ENCODE data around the gene CALU. TPM values are rescaled to one million over a fixed set of nuclear protein-coding genes. Genes with fewer than 3 reads are reported as not detected.

The CALU gene
- total RNA-seq, 1 donor from 2014 or later = 210 TPM

DNA sequence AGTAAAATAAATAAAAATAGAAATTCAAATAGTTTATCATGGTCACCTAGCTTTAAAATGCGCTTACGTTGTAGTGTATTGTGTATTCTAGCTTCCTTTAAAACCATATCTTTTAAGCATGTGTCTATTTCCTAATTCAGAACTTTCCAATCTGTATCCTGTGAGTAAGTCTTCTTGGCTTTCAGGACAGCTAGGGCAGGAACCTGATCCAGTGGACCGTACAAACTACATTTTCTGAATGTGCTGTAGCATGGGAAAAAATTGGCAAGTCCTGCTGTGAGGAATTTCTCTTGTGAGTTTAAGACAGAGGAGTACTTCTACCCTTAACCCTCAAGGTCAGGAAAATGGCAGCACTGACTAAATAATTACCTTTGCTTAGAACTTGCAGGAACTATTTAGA, 24.4 kb downstream of the CALU start:
- Histone ChIP-seq H3K27me3 (ENCODE audit: control insufficient read depth, insufficient read depth, low read length) (no peaks in the 10 kb centered on the region), H3K36me3 (ENCODE audit: control insufficient read depth, insufficient read depth, low read length) (peaks cover 1% of the 10 kb centered on the region), H3K4me3 (ENCODE audit: low read depth, low read length) (no peak overlapping the region)
- DNase-seq (ENCODE audit: low read depth) = no peak
- TF ChIP-seq, protein P1, sequence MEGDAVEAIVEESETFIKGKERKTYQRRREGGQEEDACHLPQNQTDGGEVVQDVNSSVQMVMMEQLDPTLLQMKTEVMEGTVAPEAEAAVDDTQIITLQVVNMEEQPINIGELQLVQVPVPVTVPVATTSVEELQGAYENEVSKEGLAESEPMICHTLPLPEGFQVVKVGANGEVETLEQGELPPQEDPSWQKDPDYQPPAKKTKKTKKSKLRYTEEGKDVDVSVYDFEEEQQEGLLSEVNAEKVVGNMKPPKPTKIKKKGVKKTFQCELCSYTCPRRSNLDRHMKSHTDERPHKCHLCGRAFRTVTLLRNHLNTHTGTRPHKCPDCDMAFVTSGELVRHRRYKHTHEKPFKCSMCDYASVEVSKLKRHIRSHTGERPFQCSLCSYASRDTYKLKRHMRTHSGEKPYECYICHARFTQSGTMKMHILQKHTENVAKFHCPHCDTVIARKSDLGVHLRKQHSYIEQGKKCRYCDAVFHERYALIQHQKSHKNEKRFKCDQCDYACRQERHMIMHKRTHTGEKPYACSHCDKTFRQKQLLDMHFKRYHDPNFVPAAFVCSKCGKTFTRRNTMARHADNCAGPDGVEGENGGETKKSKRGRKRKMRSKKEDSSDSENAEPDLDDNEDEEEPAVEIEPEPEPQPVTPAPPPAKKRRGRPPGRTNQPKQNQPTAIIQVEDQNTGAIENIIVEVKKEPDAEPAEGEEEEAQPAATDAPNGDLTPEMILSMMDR (IDR thresholded peaks at IDR 0.05; ENCODE audit: insufficient read depth, low read length, poor library complexity, severe bottlenecking) = no peak

DNA sequence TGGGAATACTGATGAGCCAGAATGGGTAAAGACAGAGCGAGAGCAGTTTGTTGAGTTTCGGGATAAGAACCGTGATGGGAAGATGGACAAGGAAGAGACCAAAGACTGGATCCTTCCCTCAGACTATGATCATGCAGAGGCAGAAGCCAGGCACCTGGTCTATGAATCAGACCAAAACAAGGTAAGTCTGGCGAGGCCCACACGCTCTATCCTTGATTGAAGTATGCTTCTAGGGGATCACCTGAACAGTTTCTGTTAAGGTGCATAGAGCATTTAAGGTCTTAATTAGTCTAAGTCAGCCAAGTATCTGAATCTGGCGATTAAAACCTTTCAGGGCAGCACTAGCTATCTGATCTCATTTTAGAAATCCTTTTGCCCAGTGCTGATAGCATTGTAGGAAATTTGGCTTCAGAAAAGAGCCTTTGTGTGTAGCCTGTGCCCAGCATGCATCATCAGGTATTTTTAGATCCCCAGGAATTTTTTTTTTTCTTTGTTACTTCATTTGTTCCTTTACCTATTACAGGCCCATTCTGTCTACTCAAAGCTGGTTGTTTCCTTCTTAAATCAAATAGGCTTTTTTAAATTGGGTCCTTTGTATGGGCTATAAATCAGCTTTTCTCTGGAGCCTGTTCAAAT, 28.4 kb downstream of the CALU start:
- Histone ChIP-seq H3K36me3 (ENCODE audit: control insufficient read depth, insufficient read depth, low read length) (peaks cover 1% of the 10 kb centered on the region), H3K27me3 (ENCODE audit: control insufficient read depth, insufficient read depth, low read length) (no peaks in the 10 kb centered on the region), H3K4me3 (ENCODE audit: low read depth, low read length) (no peak overlapping the region)
- TF ChIP-seq, protein P1 (IDR thresholded peaks at IDR 0.05; ENCODE audit: insufficient read depth, low read length, poor library complexity, severe bottlenecking) = no peak
- no peak for DNase-seq (ENCODE audit: low read depth)

DNA sequence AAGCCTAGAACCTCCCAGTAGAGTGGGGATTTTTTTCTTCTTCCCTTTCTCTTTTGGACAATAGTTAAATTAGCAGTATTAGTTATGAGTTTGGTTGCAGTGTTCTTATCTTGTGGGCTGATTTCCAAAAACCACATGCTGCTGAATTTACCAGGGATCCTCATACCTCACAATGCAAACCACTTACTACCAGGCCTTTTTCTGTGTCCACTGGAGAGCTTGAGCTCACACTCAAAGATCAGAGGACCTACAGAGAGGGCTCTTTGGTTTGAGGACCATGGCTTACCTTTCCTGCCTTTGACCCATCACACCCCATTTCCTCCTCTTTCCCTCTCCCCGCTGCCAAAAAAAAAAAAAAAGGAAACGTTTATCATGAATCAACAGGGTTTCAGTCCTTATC, 31.1 kb downstream of the CALU start:
- TF ChIP-seq, protein P1 (IDR thresholded peaks at IDR 0.05; ENCODE audit: insufficient read depth, low read length, poor library complexity, severe bottlenecking) = no peak
- Histone ChIP-seq H3K4me3 (ENCODE audit: low read depth, low read length) (no peak overlapping the region), H3K36me3 (ENCODE audit: control insufficient read depth, insufficient read depth, low read length) (peaks cover 3% of the 10 kb centered on the region), H3K27me3 (ENCODE audit: control insufficient read depth, insufficient read depth, low read length) (no peaks in the 10 kb centered on the region)
- DNase-seq (ENCODE audit: low read depth) = no peak

DNA sequence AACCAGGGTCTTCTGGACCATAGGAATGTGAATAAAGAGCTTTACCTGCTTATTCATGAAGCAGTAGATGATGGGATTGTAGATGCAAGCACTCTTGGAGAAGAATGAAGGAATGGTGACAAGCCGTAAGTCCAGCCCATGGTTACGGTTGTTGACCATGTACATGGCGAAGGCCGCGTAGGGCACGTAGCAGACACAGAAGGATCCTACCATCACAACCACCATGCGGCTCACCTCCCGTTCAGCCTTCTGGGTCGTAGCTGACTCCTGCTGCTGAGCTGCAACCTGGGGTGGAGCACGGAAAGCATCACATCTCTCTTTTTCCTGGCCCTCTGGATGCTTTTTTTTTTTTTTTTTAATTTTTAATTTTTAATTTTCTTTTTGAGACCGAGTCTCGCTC, 34.4 kb downstream of the CALU start:
- TF ChIP-seq, protein P1 (IDR thresholded peaks at IDR 0.05; ENCODE audit: insufficient read depth, low read length, poor library complexity, severe bottlenecking) = no peak
- no peak for DNase-seq (ENCODE audit: low read depth)

DNA sequence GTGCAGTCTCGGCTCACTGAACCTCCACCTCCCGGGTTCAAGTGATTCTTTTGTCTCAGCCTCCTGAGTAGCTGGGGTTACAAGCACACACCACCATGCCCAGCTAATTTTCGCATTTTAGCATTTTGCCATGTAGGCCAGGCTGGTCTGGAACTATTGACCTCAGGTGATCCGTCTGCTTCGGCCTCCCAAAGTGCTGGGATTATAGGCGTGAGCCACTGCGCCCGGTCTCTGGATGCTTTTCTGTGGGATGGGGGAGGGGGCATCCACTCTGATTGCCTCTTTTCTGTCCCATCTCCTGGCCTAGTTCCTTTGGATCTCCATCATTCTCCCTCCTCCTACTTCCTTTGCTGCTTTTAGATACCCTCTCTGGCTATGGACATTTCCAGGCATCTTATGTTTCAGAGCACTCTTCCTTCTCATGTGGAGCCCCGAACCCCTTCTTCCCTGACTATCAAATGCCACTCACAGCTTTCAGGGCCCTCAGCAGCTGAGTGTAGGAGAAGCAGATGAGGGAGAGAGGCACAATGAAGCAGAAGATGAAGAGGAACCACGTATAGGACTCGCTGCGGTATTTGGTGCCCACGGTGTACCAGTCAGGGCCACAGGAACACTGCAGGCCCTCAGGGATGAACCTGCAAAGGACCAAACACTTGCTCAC, 35.0 kb downstream of the CALU start:
- Histone ChIP-seq H3K4me3 (ENCODE audit: low read depth, low read length) (no peak overlapping the region), H3K36me3 (ENCODE audit: control insufficient read depth, insufficient read depth, low read length) (peaks cover 2% of the 10 kb centered on the region), H3K27me3 (ENCODE audit: control insufficient read depth, insufficient read depth, low read length) (no peaks in the 10 kb centered on the region)
- TF ChIP-seq, protein P1 (IDR thresholded peaks at IDR 0.05; ENCODE audit: insufficient read depth, low read length, poor library complexity, severe bottlenecking) = no peak
- no peak for DNase-seq (ENCODE audit: low read depth)

More for the DNA sequence above, 34.4 kb downstream of the CALU start:
- no peak overlapping the region for H3K4me3 ChIP-seq (ENCODE audit: low read depth, low read length)
- H3K27me3 ChIP-seq (ENCODE audit: control insufficient read depth, insufficient read depth, low read length) = no peaks in the 10 kb centered on the region
- H3K36me3 ChIP-seq (ENCODE audit: control insufficient read depth, insufficient read depth, low read length) = peaks cover 2% of the 10 kb centered on the region

Measured in kidney epithelial cell (primary cell).